K562 (cell line): ENCODE measurements around the gene LAMB1. TPM values are rescaled to one million over a fixed set of nuclear protein-coding genes. Genes with fewer than 3 reads are reported as not detected.

Source experiments
- ATAC-seq: fragments of 200-7000 bp; cut with Tn5 transposase; 3 replicates; pipeline ENCODE4 v1.9.1; 2020; ENCODE audit warnings: moderate library complexity
- BruUV-seq: library from RNA; stranded (reverse); fragments of 400-500 nt; replicated peaks from 2 replicates; lab custom pipeline; 2021; lab: Mats Ljungman, UMichigan
- CTCF ChIA-PET: fragments of 300-600 bp; formaldehyde crosslinking; extraction: SDS; loops from one replicate; lab custom pipeline; 2021; ENCODE audit warnings: low intra/inter-chr PET ratio; lab: Yijun Ruan, JAX
- POLR2A ChIA-PET: fragments of 300-600, 350-650 bp; sonication (Branson Sonifier 250); formaldehyde crosslinking; extraction: SDS; loops from one replicate; lab custom pipeline; 2021; ENCODE audit warnings: antibody characterized with exemption, inconsistent platforms; lab: Yijun Ruan, JAX
- DNase-seq, 4 experiments: peaks; one replicate each; pipeline versions ENCODE4 v3.0.0 to v3.0.0-alpha.2; 2011 to 2018; ENCODE audit warnings: low spot score in 3 of 4, mixed read lengths in 3 of 4; ENCODE audit errors: extremely low read depth in 1 of 4
- FAIRE-seq: peaks from 2 replicates; lab custom pipeline; 2011; peaks lifted over from hg19 to GRCh38; lab: Jason Lieb, UNC
- H2AFZ ChIP-seq: 2 replicates; pipeline ENCODE4 v1.6.0; 2011; ENCODE audit warnings: low read depth, low read length, control low read depth, inconsistent platforms
- H3K27ac ChIP-seq: fragments of 200-600 bp; 3 replicates; pipeline ENCODE4 v1.8.0; 2011; ENCODE audit warnings: low read depth, mild to moderate bottlenecking, control low read depth, inconsistent platforms, low read length, moderate library complexity, mixed read lengths; ENCODE audit errors: extremely low read depth
- H3K27me3 ChIP-seq, 2 experiments: fragments of 300-600 bp in 1 of 2; 2 replicates in 1 of 2; 3 replicates in 1 of 2; pipeline versions ENCODE4 v1.6.0 to v1.8.0; 2011; ENCODE audit warnings: inconsistent platforms in 2 of 2, low read length in 2 of 2, mild to moderate bottlenecking in 1 of 2, mixed read lengths in 1 of 2, moderate library complexity in 1 of 2; ENCODE audit not compliant: control insufficient read depth in 2 of 2, insufficient read depth in 2 of 2
- H3K36me3 ChIP-seq: fragments of 300-600 bp; 3 replicates; pipeline ENCODE4 v1.8.0; 2011; ENCODE audit warnings: mild to moderate bottlenecking, low read length, inconsistent platforms; ENCODE audit not compliant: control insufficient read depth, insufficient read depth
- H3K4me1 ChIP-seq, 2 experiments: fragments of 200-600 bp in 1 of 2; replicated peaks in 1 of 2; 2 replicates in 1 of 2; 3 replicates in 1 of 2; pipeline versions ENCODE4 v1.5.1 to v1.8.0; 2011; ENCODE audit warnings: inconsistent platforms in 2 of 2, low read length in 2 of 2, mild to moderate bottlenecking in 1 of 2, mixed read lengths in 1 of 2, moderate library complexity in 1 of 2; ENCODE audit not compliant: control insufficient read depth in 2 of 2, insufficient read depth in 2 of 2
- H3K4me2 ChIP-seq: 2 replicates; pipeline ENCODE4 v1.6.1; 2011; ENCODE audit warnings: low read length, control low read depth, inconsistent platforms, mixed read lengths; ENCODE audit not compliant: insufficient read depth
- H3K4me3 ChIP-seq: fragments of 200-600 bp; sonication (generic), shearing (Covaris generic); 2 replicates; pipeline ENCODE4 v1.5.1; 2016; ENCODE audit warnings: control low read depth, inconsistent platforms
- H3K79me2 ChIP-seq: fragments of 200-600 bp; 3 replicates; pipeline ENCODE4 v1.8.0; 2011; ENCODE audit warnings: low read length, inconsistent platforms; ENCODE audit not compliant: control insufficient read depth, insufficient read depth
- H3K9ac ChIP-seq, 2 experiments: 2 replicates each; pipeline versions ENCODE4 v1.6.0 to v1.6.1; 2011; ENCODE audit warnings: low read depth in 2 of 2, low read length in 2 of 2, control low read depth in 1 of 2, inconsistent platforms in 1 of 2, mild to moderate bottlenecking in 1 of 2, mixed read lengths in 1 of 2; ENCODE audit not compliant: insufficient read depth in 1 of 2
- H3K9me1 ChIP-seq: one replicate; pipeline ENCODE4 v1.6.0; 2011; ENCODE audit warnings: inconsistent platforms, mild to moderate bottlenecking, low read length, moderate library complexity; ENCODE audit not compliant: control insufficient read depth, insufficient read depth
- H3K9me3 ChIP-seq: replicated peaks from 2 replicates; pipeline ENCODE4 v1.5.1; 2011; ENCODE audit warnings: low read depth, low read length, inconsistent platforms; ENCODE audit not compliant: control insufficient read depth, insufficient read depth
- H4K20me1 ChIP-seq: replicated peaks from 2 replicates; pipeline ENCODE4 v1.6.1; 2011; ENCODE audit warnings: low read length, inconsistent platforms, mixed read lengths; ENCODE audit not compliant: control insufficient read depth, insufficient read depth
- CCAR2 ChIP-seq: fragments of 200-400 bp; formaldehyde crosslinking; IDR thresholded peaks from 2 replicates; pipeline ENCODE4 v1.6.1; 2017; ENCODE audit warnings: mild to moderate bottlenecking, low read depth, low read length
- E2F6 ChIP-seq, 2 experiments: IDR thresholded peaks; 2 replicates each; pipeline ENCODE4 v1.6.1; 2011; ENCODE audit warnings: borderline replicate concordance in 1 of 2, control low read depth in 1 of 2, low read depth in 1 of 2, low read length in 1 of 2, mild to moderate bottlenecking in 1 of 2, mixed read lengths in 1 of 2, moderate library complexity in 1 of 2; ENCODE audit not compliant: insufficient read depth in 1 of 2, insufficient read length in 1 of 2, poor library complexity in 1 of 2, severe bottlenecking in 1 of 2; ENCODE audit errors: extremely low read depth in 1 of 2
- FOXJ3 ChIP-seq: sonication (generic); formaldehyde crosslinking; IDR thresholded peaks from 2 replicates; pipeline ENCODE4 v1.4.0; 2020; ENCODE audit warnings: mild to moderate bottlenecking, missing genetic modification reagents
- HMGN3 ChIP-seq: IDR thresholded peaks from 2 replicates; pipeline ENCODE4 v1.6.1; 2011; ENCODE audit warnings: borderline replicate concordance, low read depth, mild to moderate bottlenecking, mixed read lengths, low read length; ENCODE audit not compliant: insufficient read length; ENCODE audit errors: extremely low read depth
- MAZ ChIP-seq, 2 experiments: fragments of 450-650 bp in 1 of 2; sonication (generic) in 1 of 2; formaldehyde crosslinking; IDR thresholded peaks in 1 of 2; conservative IDR thresholded peaks in 1 of 2; 2 replicates each; pipeline versions ENCODE4 v1.4.0 to v1.5.0; 2020; ENCODE audit warnings: mild to moderate bottlenecking in 1 of 2, missing genetic modification reagents in 1 of 2
- MED1 ChIP-seq: sonication (generic); formaldehyde crosslinking; IDR thresholded peaks from 2 replicates; pipeline ENCODE4 v1.8.1; 2023; ENCODE audit warnings: missing genetic modification reagents, borderline replicate concordance
- NR2C2 ChIP-seq, 2 experiments: fragments of 200-800 bp in 1 of 2; sonication (Bioruptor generic) in 1 of 2; sonication (generic) in 1 of 2; formaldehyde crosslinking in 1 of 2; IDR thresholded peaks; 2 replicates each; pipeline versions ENCODE4 v1.6.1 to v1.8.0; 2016 to 2022; ENCODE audit warnings: mild to moderate bottlenecking in 1 of 2, missing compliant biosample characterization in 1 of 2, missing genetic modification characterization in 1 of 2, missing genetic modification reagents in 1 of 2
- PRMT5 ChIP-seq: sonication (generic); formaldehyde crosslinking; IDR thresholded peaks from 2 replicates; pipeline ENCODE4 v1.5.0; 2020; ENCODE audit warnings: missing genetic modification reagents
- TCFL5 ChIP-seq: fragments of 250-450 bp; sonication (Bioruptor Pico); conservative IDR thresholded peaks from 2 replicates; pipeline ENCODE4 v1.6.1; 2021; ENCODE audit warnings: mild to moderate bottlenecking, moderate library complexity, matching md5 sums
- TGIF2 ChIP-seq: sonication (generic); formaldehyde crosslinking; IDR thresholded peaks from 2 replicates; pipeline ENCODE4 v1.8.1; 2022; ENCODE audit warnings: mild to moderate bottlenecking, missing genetic modification reagents, moderate library complexity
- ZNF280B ChIP-seq: fragments of 250-450 bp; sonication (Bioruptor Pico); IDR thresholded peaks from 2 replicates; pipeline ENCODE4 v1.5.1; 2021; ENCODE audit warnings: mild to moderate bottlenecking
- WGBS: fragments of 100-300 bp; shearing (Covaris generic); methylation state at CpG from one replicate; pipeline ENCODE4 v1.1.6; 2016; ENCODE audit warnings: low coverage, mixed read lengths; ENCODE audit not compliant: insufficient coverage; ENCODE audit errors: missing lambda C conversion rate; 5-methylcytosine and 5-hydroxymethylcytosine counted together
- in situ Hi-C: fragments of 300-500 bp; cut with MboI; formaldehyde crosslinking; loops from 4 replicates; pipeline ENCODE4 v1.15.0; 2018; ENCODE audit warnings: inconsistent platforms, mixed read lengths
- intact Hi-C: fragments of 100-400 bp; cut with micrococcal nuclease; formaldehyde crosslinking; loops from 2 replicates; pipeline ENCODE4 v1.14.2; 2022
- polyA plus RNA-seq, 8 experiments: library from polyadenylated mRNA; depleted of rRNA in 4 of 8; stranded (reverse) in 5 of 8; unstranded in 3 of 8; fragments of >200 nt; fragmentation: Nextera tagmentation in 2 of 8; fragmentation: Illumina TruSeq in 1 of 8; extraction: Ambion mirVana in 2 of 8; extraction: Trizol in 1 of 8; gene quantifications; 2 replicates each; pipeline versions ENCODE4 v1.2.1 to v1.2.3, GENCODE V29; 2011 to 2014; ENCODE audit warnings: inconsistent platforms in 1 of 8, missing spikeins in 1 of 8
- total RNA-seq, 7 experiments: library from RNA; depleted of rRNA in 6 of 7; stranded (reverse); fragments of >200 nt in 6 of 7; fragmentation: Illumina TruSeq in 2 of 7; extraction: Trizol in 2 of 7; gene quantifications; 2 replicates each; pipeline versions ENCODE4 v1.2.1 to v1.2.3, GENCODE V29; 2011 to 2021; ENCODE audit warnings: low replicate concordance in 1 of 7
- TF ChIP-seq, protein P1 (sequence below): sonication (generic); formaldehyde crosslinking; IDR thresholded peaks from 2 replicates; pipeline ENCODE4 v1.8.0; 2022; ENCODE audit warnings: missing genetic modification reagents, mild to moderate bottlenecking, borderline replicate concordance
- TF ChIP-seq, protein P2 (sequence below): fragments of 250-450 bp; sonication (Bioruptor Pico); IDR thresholded peaks from 2 replicates; pipeline ENCODE4 v1.9.0; 2021; ENCODE audit warnings: mild to moderate bottlenecking

Gene LAMB1
- total and polyA plus RNA-seq, 9 of the 15 experiments (the other 6 are each of a cell fraction or from before 2014, with no cell fraction given), result 6.0 to 17.7 (median 12.3) TPM

GRCh38 chr7:107982042-107982840 lies 20.7 kb downstream of the LAMB1 start (continued):
- TF ChIP-seq NR2C2 (CRISPR knock-in tag; IDR thresholded peaks at IDR 0.05) (no peak), NR2C2 (tag; IDR thresholded peaks at IDR 0.05) (no peak), TGIF2 (CRISPR knock-in tag) (no peak), CCAR2 (no peak)
- TF ChIP-seq, all 486 proteins: peak for 0

DNA sequence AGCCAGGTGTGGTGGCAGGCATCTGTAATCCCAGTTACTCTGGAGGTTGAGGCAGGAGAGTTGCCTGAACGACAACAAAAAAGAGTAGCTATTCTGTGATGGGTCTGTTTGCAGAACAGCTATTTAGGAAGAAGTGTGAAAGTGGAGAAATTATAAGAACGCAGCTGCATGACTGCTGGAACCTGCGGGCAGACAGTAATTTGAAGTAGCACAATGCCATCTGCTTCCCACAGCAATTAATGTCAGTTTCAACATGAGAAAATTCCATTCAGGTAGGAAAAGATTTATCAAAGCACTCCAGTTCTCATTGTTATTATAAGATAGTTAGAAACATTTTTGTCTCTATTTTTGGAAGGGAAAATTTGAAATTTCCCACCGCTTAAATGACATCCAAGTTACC lies 21.5 kb downstream of the LAMB1 start:
- Histone ChIP-seq H3K27me3 (no peaks in the 10 kb centered on the region), H2AFZ (no peak overlapping the region), H3K27ac (no peak overlapping the region), H3K9me1 (no peaks in the 10 kb centered on the region), H3K9ac (no peak overlapping the region), H3K4me2 (no peak overlapping the region), H3K79me2 (no peaks in the 10 kb centered on the region), H3K4me3 (no peak overlapping the region), H3K4me1 (no peaks in the 10 kb centered on the region), H3K9me3 (no peaks in the 10 kb centered on the region), H3K36me3 (peaks cover 6% of the 10 kb centered on the region; the same call in 2 of the 3 replicates), H4K20me1 (no peaks in the 10 kb centered on the region)
- CTCF ChIA-PET, result no interaction called here
- DNase-seq (no peak), FAIRE-seq (no peak), ATAC-seq (no peak)
- in situ Hi-C loops, result no loop called here
- intact Hi-C loops, result no loop called here
- POLR2A ChIA-PET, result interaction anchor here (0.9 to 1.4 kb wide), 3 partner anchors 13 to 23 kb away, joined by 3 to 4 read pairs (median 3); no protein-coding TSS in a partner anchor
- BruUV-seq, result no TSS peak
- 68% methylated on average over 4 of the region's 4 CpGs for WGBS
- TF ChIP-seq MAZ (CRISPR knock-in tag; conservative IDR thresholded peaks at IDR 0.05 in 1 of 2, IDR thresholded peaks at IDR 0.05 in 1 of 2) (no peak), HMGN3 (no peak), PRMT5 (CRISPR knock-in tag) (no peak), TCFL5 (CRISPR knock-in tag) (no peak), MED1 (CRISPR knock-in tag) (no peak), NR2C2 (CRISPR knock-in tag; IDR thresholded peaks at IDR 0.05) (no peak), NR2C2 (tag; IDR thresholded peaks at IDR 0.05) (no peak), ZNF280B (CRISPR knock-in tag) (no peak), E2F6 (IDR thresholded peaks at IDR 0.05; ENCODE audit: borderline replicate concordance in 1 of 2, extremely low read depth in 1 of 2, insufficient read depth in 1 of 2, insufficient read length in 1 of 2, low read depth in 1 of 2, low read length in 1 of 2, poor library complexity in 1 of 2, severe bottlenecking in 1 of 2) (no peak), FOXJ3 (CRISPR knock-in tag) (no peak)
- TF ChIP-seq, protein P1, sequence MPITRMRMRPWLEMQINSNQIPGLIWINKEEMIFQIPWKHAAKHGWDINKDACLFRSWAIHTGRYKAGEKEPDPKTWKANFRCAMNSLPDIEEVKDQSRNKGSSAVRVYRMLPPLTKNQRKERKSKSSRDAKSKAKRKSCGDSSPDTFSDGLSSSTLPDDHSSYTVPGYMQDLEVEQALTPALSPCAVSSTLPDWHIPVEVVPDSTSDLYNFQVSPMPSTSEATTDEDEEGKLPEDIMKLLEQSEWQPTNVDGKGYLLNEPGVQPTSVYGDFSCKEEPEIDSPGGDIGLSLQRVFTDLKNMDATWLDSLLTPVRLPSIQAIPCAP (CRISPR knock-in tag), result no peak
- TF ChIP-seq, protein P2, sequence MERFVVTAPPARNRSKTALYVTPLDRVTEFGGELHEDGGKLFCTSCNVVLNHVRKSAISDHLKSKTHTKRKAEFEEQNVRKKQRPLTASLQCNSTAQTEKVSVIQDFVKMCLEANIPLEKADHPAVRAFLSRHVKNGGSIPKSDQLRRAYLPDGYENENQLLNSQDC (CRISPR knock-in tag), result no peak
